Thymus (tissue), 11 donors: ENCODE measurements around the gene NELFE. TPM values are rescaled to one million over a fixed set of nuclear protein-coding genes. Genes with fewer than 3 reads are reported as not detected.
"Not testable (repeated sequence)": the region's sequence is repeated elsewhere in the genome, so short reads cannot be mapped to it uniquely, and the experiment has no call there.

Source experiments
- DNase-seq, 9 donors: peaks; one replicate each; pipeline ENCODE4 v3.0.0-alpha.2; 2013; ENCODE audit warnings: low spot score in 9 of 9, low read depth in 6 of 9, missing footprints in 1 of 9
- H3K27ac ChIP-seq, 2 donors: one replicate each; pipeline ENCODE4 v1.5.1; 2013; ENCODE audit warnings: control low read depth in 1 of 2, low read depth in 1 of 2, low read length in 1 of 2, mild to moderate bottlenecking in 1 of 2, moderate library complexity in 1 of 2
- H3K27me3 ChIP-seq, 2 donors: one replicate each; pipeline ENCODE4 v1.5.1; 2013; ENCODE audit warnings: low read length in 1 of 2; ENCODE audit not compliant: control insufficient read depth in 2 of 2, insufficient read depth in 1 of 2
- H3K36me3 ChIP-seq, 2 donors: one replicate each; pipeline ENCODE4 v1.5.1; 2013; ENCODE audit warnings: low read length in 1 of 2, mild to moderate bottlenecking in 1 of 2, moderate library complexity in 1 of 2; ENCODE audit not compliant: control insufficient read depth in 2 of 2, insufficient read depth in 2 of 2
- H3K4me1 ChIP-seq, 2 donors: one replicate each; pipeline ENCODE4 v1.5.1; 2013; ENCODE audit warnings: low read length in 2 of 2; ENCODE audit not compliant: control insufficient read depth in 2 of 2, insufficient read depth in 2 of 2
- H3K4me3 ChIP-seq, 2 donors: one replicate each; pipeline ENCODE4 v1.5.1; 2013; ENCODE audit warnings: low read length in 2 of 2, control low read depth in 1 of 2, mild to moderate bottlenecking in 1 of 2
- H3K9me3 ChIP-seq, 2 donors: one replicate each; pipeline ENCODE4 v1.5.1; 2013; ENCODE audit warnings: low read length in 1 of 2, mild to moderate bottlenecking in 1 of 2; ENCODE audit not compliant: control insufficient read depth in 2 of 2, insufficient read depth in 1 of 2
- WGBS: extraction: QIAGEN DNeasy Blood & Tissue Kit; methylation state at CpG from one replicate; pipeline ENCODE4 v1.1.7; 2013; 5-methylcytosine and 5-hydroxymethylcytosine counted together
- polyA plus RNA-seq: library from polyadenylated mRNA; stranded (reverse); fragments of 200-250 nt; gene quantifications from one replicate; pipeline ENCODE4 v1.2.3, GENCODE V29; 2013
- total RNA-seq: library from RNA; stranded (reverse); fragments of 120-200 nt; gene quantifications from one replicate; pipeline ENCODE4 v1.2.4, GENCODE V29; 2013
- donor health status: healthy.

The NELFE gene
- total and polyA plus RNA-seq, 2 donors = 44.5 to 62.9 TPM

- Histone ChIP-seq H3K27me3 (no peaks in the 10 kb centered on the region), H3K9me3 (no peaks in the 10 kb centered on the region), H3K27ac (no peak overlapping the region), H3K4me3 (no peak overlapping the region), H3K4me1 (no peaks in the 10 kb centered on the region), H3K36me3 (no peaks in the 10 kb centered on the region)
- WGBS = 94% methylated on average over 19 of the region's 19 CpGs
- DNase-seq = no peak
These were observed 25.2 kb downstream of the NELFE start for GRCh38 chr6:31933537-31933936.

GRCh38 chr6:31932137-31932536 is 26.6 kb downstream of the NELFE start:
- not testable (repeated sequence) for H3K4me3 ChIP-seq, H3K4me1 ChIP-seq, H3K36me3 ChIP-seq, H3K27ac ChIP-seq, H3K9me3 ChIP-seq, DNase-seq, H3K27me3 ChIP-seq
- WGBS = over 99% methylated on average over 25 of the region's 32 CpGs

- DNase-seq = no peak
- Histone ChIP-seq H3K9me3 (no peaks in the 10 kb centered on the region), H3K4me1 (no peaks in the 10 kb centered on the region), H3K27ac (no peak overlapping the region), H3K4me3 (no peak overlapping the region), H3K27me3 (peaks cover 2 to 7% of the 10 kb centered on the region in 2 donors), H3K36me3 (no peaks in the 10 kb centered on the region)
- 90% methylated on average over 1 of the region's 1 CpG for WGBS
These were observed 27.8 kb downstream of the NELFE start for GRCh38 chr6:31930962-31931361.

- Histone ChIP-seq H3K9me3 (no peaks in the 10 kb centered on the region), H3K4me1 (no peaks in the 10 kb centered on the region), H3K36me3 (no peaks in the 10 kb centered on the region), H3K27me3 (peaks cover 2 to 7% of the 10 kb centered on the region in 2 donors), H3K4me3 (no peak overlapping the region), H3K27ac (no peak overlapping the region)
- DNase-seq = no peak
- WGBS = 92% methylated on average over 9 of the region's 9 CpGs
These were observed 30.2 kb downstream of the NELFE start for GRCh38 chr6:31928672-31928939.

- Histone ChIP-seq H3K27me3 (peaks cover 2 to 7% of the 10 kb centered on the region in 2 donors), H3K9me3 (no peaks in the 10 kb centered on the region), H3K4me1 (no peaks in the 10 kb centered on the region), H3K27ac (no peak overlapping the region), H3K36me3 (no peaks in the 10 kb centered on the region), H3K4me3 (no peak overlapping the region)
- no peak for DNase-seq
- 94% methylated on average over 11 of the region's 11 CpGs for WGBS
These were observed 30.7 kb downstream of the NELFE start for GRCh38 chr6:31927863-31928671.

GRCh38 chr6:31927242-31927862 is 31.4 kb downstream of the NELFE start, which contains the start of gene C2:
Gene C2 (plus strand): TSS chr6:31927717. CDS start chr6:31927753, 36 bp downstream.
- Histone ChIP-seq H3K4me1 (no peaks in the 10 kb centered on the region), H3K9me3 (no peaks in the 10 kb centered on the region), H3K4me3 (no peak within 1 kb of the TSS), H3K36me3 (no peaks in the 10 kb centered on the region), H3K27me3 (peaks cover 2 to 7% of the 10 kb centered on the region in 2 donors), H3K27ac (no peak within 1 kb of the TSS)
- no peak for DNase-seq
- WGBS = 85% methylated on average over 11 of the region's 11 CpGs

- WGBS = 25% methylated on average over 5 of the region's 5 CpGs
- Histone ChIP-seq H3K27ac (no peak overlapping the region), H3K36me3 (no peaks in the 10 kb centered on the region), H3K9me3 (no peaks in the 10 kb centered on the region), H3K4me1 (no peaks in the 10 kb centered on the region), H3K4me3 (no peak overlapping the region), H3K27me3 (peaks cover 2 to 5% of the 10 kb centered on the region in 2 donors)
- DNase-seq = peak in 3 of 9 donors; percentile 18 to 45 (median 24)
These were observed 35.8 kb downstream of the NELFE start for GRCh38 chr6:31922942-31923341.

- Histone ChIP-seq H3K4me3 (no peak overlapping the region), H3K4me1 (no peaks in the 10 kb centered on the region), H3K36me3 (no peaks in the 10 kb centered on the region), H3K27me3 (no peaks in the 10 kb centered on the region), H3K27ac (no peak overlapping the region), H3K9me3 (no peaks in the 10 kb centered on the region)
- no peak for DNase-seq
- 97% methylated on average over 2 of the region's 2 CpGs for WGBS
These were observed 38.0 kb downstream of the NELFE start for GRCh38 chr6:31920811-31921210.

GRCh38 chr6:31919624-31920303 is 39.0 kb downstream of the NELFE start:
- WGBS = 92% methylated on average over 6 of the region's 6 CpGs
- Histone ChIP-seq H3K4me3 (no peak overlapping the region), H3K9me3 (no peaks in the 10 kb centered on the region), H3K27ac (no peak overlapping the region), H3K4me1 (no peaks in the 10 kb centered on the region), H3K27me3 (no peaks in the 10 kb centered on the region), H3K36me3 (no peaks in the 10 kb centered on the region)
- no peak for DNase-seq
